Effector CD8-positive, alpha-beta T cell (primary cell): ENCODE results near the gene STMN1.

Experiments
- DNase-seq: peaks from one replicate; lab custom pipeline; 2025; lab: John Stamatoyannopoulos, UW

STMN1 gene

GRCh38 chr1:25922056-25922970 lies 16.1 kb upstream of the STMN1 start:
- peak; percentile 21 for DNase-seq

- no peak for DNase-seq
Measured at GRCh38 chr1:25918615-25919014, 12.4 kb upstream of the STMN1 start.

GRCh38 chr1:25917996-25918395 lies 11.8 kb upstream of the STMN1 start:
- DNase-seq: no peak

- DNase-seq: no peak
Measured at GRCh38 chr1:25916460-25916859, 10.2 kb upstream of the STMN1 start.

GRCh38 chr1:25914074-25914995 lies 8.1 kb upstream of the STMN1 start:
- DNase-seq: no peak

GRCh38 chr1:25913206-25913605 lies 7.0 kb upstream of the STMN1 start:
- DNase-seq: no peak

- DNase-seq: no peak
Measured at GRCh38 chr1:25912076-25912831, 6.0 kb upstream of the STMN1 start.

- DNase-seq: no peak
Measured at GRCh38 chr1:25911162-25911561, 4.9 kb upstream of the STMN1 start.

- no peak for DNase-seq
Measured at GRCh38 chr1:25909040-25909439, 2.8 kb upstream of the STMN1 start.

GRCh38 chr1:25908161-25908560 lies 1.9 kb upstream of the STMN1 start:
- DNase-seq: no peak

GRCh38 chr1:25907601-25908000 lies 1.4 kb upstream of the STMN1 start:
- DNase-seq: no peak

- peak; percentile 28 for DNase-seq
Measured at GRCh38 chr1:25906644-25907300, 553 bp upstream of the STMN1 start.

GRCh38 chr1:25904943-25905679 lies 1.1 kb downstream of the STMN1 start:
- DNase-seq: peak; percentile 94

GRCh38 chr1:25903986-25904385 lies 2.2 kb downstream of the STMN1 start:
- DNase-seq: no peak

GRCh38 chr1:25902462-25902861 lies 3.8 kb downstream of the STMN1 start:
- DNase-seq: no peak

GRCh38 chr1:25900219-25900618 lies 6.0 kb downstream of the STMN1 start:
- no peak for DNase-seq

GRCh38 chr1:25899792-25900191 lies 6.4 kb downstream of the STMN1 start:
- no peak for DNase-seq

- no peak for DNase-seq
Measured at GRCh38 chr1:25898223-25899015, 7.8 kb downstream of the STMN1 start.

GRCh38 chr1:25897754-25898153 lies 8.5 kb downstream of the STMN1 start:
- DNase-seq: no peak

- DNase-seq: no peak
Measured at GRCh38 chr1:25896266-25896665, 10.0 kb downstream of the STMN1 start.
